GM04504 (cell line): Measurements from ENCODE around the gene BTBD16.

Experiments used
- DNase-seq: peaks from one replicate; pipeline ENCODE4 v3.0.0-alpha.2; 2012; ENCODE audit warnings: low read depth

Gene BTBD16

GRCh38 chr10:122273966-122274545 is 3.0 kb downstream of the BTBD16 start:
- DNase-seq = no peak

GRCh38 chr10:122276611-122277208 is 5.6 kb downstream of the BTBD16 start:
- peak; percentile 38 for DNase-seq

- DNase-seq = no peak
Observed at GRCh38 chr10:122277526-122278136, 6.5 kb downstream of the BTBD16 start.

GRCh38 chr10:122279725-122280141 is 8.6 kb downstream of the BTBD16 start:
- DNase-seq = no peak

GRCh38 chr10:122280156-122280555 is 9.1 kb downstream of the BTBD16 start:
- no peak for DNase-seq

GRCh38 chr10:122281018-122281626 is 10.0 kb downstream of the BTBD16 start:
- no peak for DNase-seq

GRCh38 chr10:122281751-122282150 is 10.7 kb downstream of the BTBD16 start:
- DNase-seq = no peak

GRCh38 chr10:122282253-122282671 is 11.2 kb downstream of the BTBD16 start:
- no peak for DNase-seq

- DNase-seq = no peak
Observed at GRCh38 chr10:122282909-122283308, 11.8 kb downstream of the BTBD16 start.

- DNase-seq = no peak
Observed at GRCh38 chr10:122285506-122286444, 14.7 kb downstream of the BTBD16 start.

GRCh38 chr10:122286867-122287266 is 15.8 kb downstream of the BTBD16 start:
- DNase-seq = peak; percentile 54

- no peak for DNase-seq
Observed at GRCh38 chr10:122287570-122287969, 16.5 kb downstream of the BTBD16 start.

- DNase-seq = no peak
Observed at GRCh38 chr10:122288262-122288661, 17.2 kb downstream of the BTBD16 start.

- DNase-seq = no peak
Observed at GRCh38 chr10:122288917-122289316, 17.8 kb downstream of the BTBD16 start.

- DNase-seq = no peak
Observed at GRCh38 chr10:122290334-122290733, 19.2 kb downstream of the BTBD16 start.

GRCh38 chr10:122290833-122291532 is 19.9 kb downstream of the BTBD16 start:
- no peak for DNase-seq

- no peak for DNase-seq
Observed at GRCh38 chr10:122291739-122292138, 20.6 kb downstream of the BTBD16 start.

GRCh38 chr10:122292376-122292775 is 21.3 kb downstream of the BTBD16 start:
- no peak for DNase-seq

- no peak for DNase-seq
Observed at GRCh38 chr10:122293156-122293960, 22.3 kb downstream of the BTBD16 start.

GRCh38 chr10:122293961-122294380 is 22.9 kb downstream of the BTBD16 start:
- DNase-seq = no peak
